Natural killer cell (primary cell): Measurements from ENCODE around the gene CERS4. TPM values are rescaled to one million over a fixed set of nuclear protein-coding genes. Genes with fewer than 3 reads are reported as not detected.
A peak's percentile ranks its signal among the peaks of the same experiment; 100 is the strongest.

Experiments
- ATAC-seq, 3 donors: fragments of 150-1000 bp in 2 of 3; fragments of 200-7000 bp in 1 of 3; cut with Tn5 transposase; 1 replicate in 1 of 3; 2 replicates in 2 of 3; pipeline ENCODE4 v1.10.0; 2021; ENCODE audit warnings: mild to moderate bottlenecking in 2 of 3, moderate library complexity in 2 of 3
- DNase-seq, 2 donors: peaks; one replicate each; pipeline versions ENCODE4 v3.0.0 to v3.0.0-alpha.2; 2013 to 2021; ENCODE audit warnings: mixed read lengths in 1 of 2
- H3K27ac ChIP-seq: one replicate; pipeline ENCODE4 v1.5.1; 2013; ENCODE audit warnings: mild to moderate bottlenecking, low read length
- H3K27me3 ChIP-seq: one replicate; pipeline ENCODE4 v1.6.1; 2013; ENCODE audit warnings: low read length; ENCODE audit not compliant: control insufficient read depth, insufficient read depth
- H3K36me3 ChIP-seq: one replicate; pipeline ENCODE4 v1.6.1; 2013; ENCODE audit warnings: low read length; ENCODE audit not compliant: control insufficient read depth, insufficient read depth
- H3K4me1 ChIP-seq: one replicate; pipeline ENCODE4 v1.6.1; 2013; ENCODE audit warnings: low read length; ENCODE audit not compliant: control insufficient read depth, insufficient read depth
- H3K4me3 ChIP-seq: one replicate; pipeline ENCODE4 v1.5.1; 2013; ENCODE audit warnings: low read length
- H3K9me3 ChIP-seq: one replicate; pipeline ENCODE4 v1.6.1; 2013; ENCODE audit warnings: low read length; ENCODE audit not compliant: control insufficient read depth, insufficient read depth
- H3K27ac Mint-ChIP-seq, 2 donors: one replicate each; pipeline ENCODE4 v1.8.0; 2022; ENCODE audit warnings: mild to moderate bottlenecking in 2 of 2, mixed read lengths in 2 of 2, moderate library complexity in 1 of 2
- H3K27me3 Mint-ChIP-seq, 2 donors: one replicate each; pipeline ENCODE4 v1.8.0; 2022; ENCODE audit warnings: low read depth in 2 of 2, mixed read lengths in 2 of 2
- H3K36me3 Mint-ChIP-seq: one replicate; pipeline ENCODE4 v1.8.0; 2022; ENCODE audit warnings: mixed read lengths
- H3K4me1 Mint-ChIP-seq, 2 donors: one replicate each; pipeline ENCODE4 v1.8.0; 2022; ENCODE audit warnings: mixed read lengths in 2 of 2
- H3K4me3 Mint-ChIP-seq: one replicate; pipeline ENCODE4 v1.8.0; 2022; ENCODE audit warnings: mild to moderate bottlenecking, moderate library complexity, mixed read lengths
- H3K9me3 Mint-ChIP-seq, 2 donors: one replicate each; pipeline ENCODE4 v1.8.0; 2022; ENCODE audit warnings: mixed read lengths in 2 of 2
- WGBS: methylation state at CpG from one replicate; pipeline ENCODE4 v1.1.7; 2013; ENCODE audit warnings: missing lambda C conversion rate; ENCODE audit not compliant: insufficient coverage; 5-methylcytosine and 5-hydroxymethylcytosine counted together
- intact Hi-C: fragments of 100-400 bp; cut with micrococcal nuclease; formaldehyde crosslinking; loops from one replicate; pipeline ENCODE4 v1.14.2; 2022
- total RNA-seq, 4 donors: library from RNA; stranded (reverse); fragments of 120-200 nt in 1 of 4; gene quantifications; one replicate each; pipeline versions ENCODE4 v1.2.3 to v1.2.4, GENCODE V29; 2013 to 2022
- TF ChIP-seq, protein P1 (sequence below): fragments of 200-600 bp; IDR thresholded peaks from one replicate; pipeline ENCODE4 v1.8.0; 2022; ENCODE audit warnings: antibody characterized with exemption

Gene CERS4
- total RNA-seq, 3 donors from 2014 or later (not counting 1 experiment from before 2014, with no cell fraction given) = 50.0 to 70.8 (median 69.8) TPM

DNA sequence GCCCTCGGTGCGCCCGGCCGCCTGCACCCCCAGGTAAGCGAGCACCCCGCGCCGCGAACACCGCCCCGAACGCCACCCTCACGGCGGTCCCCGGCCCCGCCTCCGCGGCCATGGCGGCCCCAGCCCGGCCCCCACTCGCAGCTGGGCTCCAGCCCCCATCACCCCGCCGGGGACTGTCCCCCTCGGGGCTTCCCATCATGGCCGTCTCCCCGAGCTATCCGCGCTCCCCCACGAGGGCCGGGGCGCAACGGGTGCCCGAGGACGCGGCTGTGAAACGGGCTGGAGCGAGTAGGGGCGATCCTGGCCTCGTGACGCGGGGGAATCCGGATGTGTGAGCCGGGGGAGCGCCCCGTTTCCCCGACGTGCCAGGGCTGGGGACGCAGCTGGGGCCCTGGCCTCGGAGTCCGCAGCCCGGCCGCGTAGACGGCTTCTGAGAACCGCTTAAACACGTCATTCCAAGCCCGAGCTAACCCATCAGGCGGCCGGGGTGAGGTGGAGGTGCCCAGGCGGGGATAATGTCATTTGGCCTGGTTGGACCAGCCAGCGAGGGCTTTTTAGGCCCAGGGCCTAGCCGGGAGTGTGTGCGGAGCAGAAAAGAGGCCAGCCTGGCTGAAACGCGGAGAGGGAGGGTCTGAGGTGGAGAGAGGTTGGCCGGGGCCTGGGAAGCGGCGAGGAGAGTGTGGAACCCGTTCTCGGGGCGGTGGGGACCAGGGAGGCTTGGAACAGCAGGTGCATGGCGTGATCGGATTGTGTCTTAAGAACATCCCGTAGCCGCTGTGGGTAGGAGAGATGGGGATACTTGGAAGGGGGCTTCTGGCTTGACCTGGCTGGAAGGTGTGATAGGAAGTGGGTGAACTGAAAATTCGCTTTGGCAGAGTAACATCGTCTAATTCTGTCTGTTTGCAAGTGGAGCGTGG, 550 bp downstream of the CERS4 start:
- Histone ChIP-seq H3K27me3 (no peaks in the 10 kb centered on the region), H3K27ac (peak overlapping the region; percentile 90), H3K36me3 (peaks cover 8% of the 10 kb centered on the region), H3K4me1 (peaks cover 37% of the 10 kb centered on the region), H3K4me3 (peak overlapping the region; percentile 63), H3K9me3 (no peaks in the 10 kb centered on the region)
- peak; percentile 79 to 89 (median 81) for ATAC-seq
- WGBS = 2% methylated on average over 78 of the region's 78 CpGs
- no peaks in the 10 kb centered on the region for H3K9me3 Mint-ChIP-seq
- DNase-seq = peak; percentile 88 to 90
- intact Hi-C loops = loop anchor here (1.0 to 5.0 kb wide), 3 partner anchors 16 to 52 kb away; no protein-coding TSS in a partner anchor
- TF ChIP-seq, protein P1, sequence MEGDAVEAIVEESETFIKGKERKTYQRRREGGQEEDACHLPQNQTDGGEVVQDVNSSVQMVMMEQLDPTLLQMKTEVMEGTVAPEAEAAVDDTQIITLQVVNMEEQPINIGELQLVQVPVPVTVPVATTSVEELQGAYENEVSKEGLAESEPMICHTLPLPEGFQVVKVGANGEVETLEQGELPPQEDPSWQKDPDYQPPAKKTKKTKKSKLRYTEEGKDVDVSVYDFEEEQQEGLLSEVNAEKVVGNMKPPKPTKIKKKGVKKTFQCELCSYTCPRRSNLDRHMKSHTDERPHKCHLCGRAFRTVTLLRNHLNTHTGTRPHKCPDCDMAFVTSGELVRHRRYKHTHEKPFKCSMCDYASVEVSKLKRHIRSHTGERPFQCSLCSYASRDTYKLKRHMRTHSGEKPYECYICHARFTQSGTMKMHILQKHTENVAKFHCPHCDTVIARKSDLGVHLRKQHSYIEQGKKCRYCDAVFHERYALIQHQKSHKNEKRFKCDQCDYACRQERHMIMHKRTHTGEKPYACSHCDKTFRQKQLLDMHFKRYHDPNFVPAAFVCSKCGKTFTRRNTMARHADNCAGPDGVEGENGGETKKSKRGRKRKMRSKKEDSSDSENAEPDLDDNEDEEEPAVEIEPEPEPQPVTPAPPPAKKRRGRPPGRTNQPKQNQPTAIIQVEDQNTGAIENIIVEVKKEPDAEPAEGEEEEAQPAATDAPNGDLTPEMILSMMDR = no peak
- peaks cover 30 to 50% of the 10 kb centered on the region in 2 donors for H3K4me1 Mint-ChIP-seq
- no peaks in the 10 kb centered on the region for H3K36me3 Mint-ChIP-seq
- no peaks in the 10 kb centered on the region for H3K27me3 Mint-ChIP-seq
- H3K4me3 Mint-ChIP-seq = peak overlapping the region; percentile 92
- H3K27ac Mint-ChIP-seq = peak overlapping the region; percentile 97 to 100

DNA sequence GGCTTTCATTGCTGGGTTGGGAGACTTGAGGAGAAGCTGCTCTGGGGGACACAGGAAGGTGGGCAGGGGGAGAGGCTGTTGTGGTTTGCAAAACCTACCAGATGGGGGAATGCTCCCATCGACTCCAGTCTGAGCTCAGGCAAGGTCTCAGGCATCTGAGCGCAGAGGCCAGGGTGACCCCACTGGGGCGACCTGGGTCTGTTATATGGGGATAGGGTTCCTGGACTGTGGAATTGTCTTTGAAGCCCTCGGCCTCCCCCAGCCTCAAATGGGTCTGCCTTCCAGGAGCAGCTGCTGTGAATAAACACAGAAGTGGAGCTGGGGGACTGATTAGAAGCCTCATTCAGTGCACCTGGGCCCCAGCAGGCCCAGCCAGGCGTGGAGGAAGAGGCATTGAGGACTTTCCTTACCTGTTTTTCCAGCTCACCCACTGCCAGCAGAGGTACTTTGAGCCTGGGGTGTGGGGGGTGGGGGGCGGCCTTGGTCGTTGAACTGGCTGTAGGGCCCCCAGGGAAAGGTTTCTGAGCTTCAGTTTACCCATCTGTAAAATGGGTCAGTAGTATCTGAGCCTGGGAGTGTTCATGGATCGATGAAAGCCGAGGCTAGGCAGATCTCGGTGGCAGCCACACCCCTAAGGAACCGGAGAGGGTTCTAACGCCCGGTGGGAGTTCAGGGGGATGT, 1.4 kb downstream of the CERS4 start:
- H3K4me1 Mint-ChIP-seq = peaks cover 30 to 54% of the 10 kb centered on the region in 2 donors
- H3K4me1 ChIP-seq = peaks cover 37% of the 10 kb centered on the region
- H3K36me3 ChIP-seq = peaks cover 8% of the 10 kb centered on the region
- no peak for DNase-seq
- H3K4me3 Mint-ChIP-seq = peak overlapping the region; percentile 92
- H3K27ac Mint-ChIP-seq = peak overlapping the region; percentile 97 to 100
- TF ChIP-seq, protein P1 = no peak
- no peaks in the 10 kb centered on the region for H3K27me3 Mint-ChIP-seq
- no peaks in the 10 kb centered on the region for H3K36me3 Mint-ChIP-seq
- peak overlapping the region; percentile 63 for H3K4me3 ChIP-seq
- intact Hi-C loops = no loop called here
- no peaks in the 10 kb centered on the region for H3K27me3 ChIP-seq
- H3K9me3 ChIP-seq = no peaks in the 10 kb centered on the region
- H3K9me3 Mint-ChIP-seq = no peaks in the 10 kb centered on the region
- WGBS = 79% methylated on average over 13 of the region's 13 CpGs
- no peak for ATAC-seq
- peak overlapping the region; percentile 90 for H3K27ac ChIP-seq

DNA sequence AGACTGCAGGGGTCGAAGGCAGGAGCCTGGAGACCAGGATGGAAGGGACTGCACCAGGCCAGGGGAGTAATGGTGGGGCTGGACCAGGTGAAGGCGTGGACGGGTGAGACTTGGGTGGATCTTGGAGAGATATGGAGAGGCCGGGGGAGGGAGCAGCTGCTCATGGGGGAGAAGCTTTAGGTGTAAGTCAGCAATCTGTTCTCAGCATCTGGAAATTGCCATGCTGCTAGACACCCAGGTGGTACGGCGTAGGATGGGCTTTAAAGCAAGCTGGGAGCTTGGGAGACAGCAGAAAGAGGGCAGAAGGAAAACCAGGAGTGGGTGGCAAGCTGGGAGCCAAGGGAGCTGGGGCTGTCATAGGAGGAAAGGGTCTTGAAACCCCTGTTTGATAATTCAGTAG, 3.0 kb downstream of the CERS4 start:
- Mint-ChIP-seq H3K27ac (peak overlapping the region; percentile 64 to 100), H3K27me3 (no peaks in the 10 kb centered on the region), H3K4me1 (peaks cover 37 to 62% of the 10 kb centered on the region in 2 donors), H3K4me3 (peak overlapping the region; percentile 37), H3K36me3 (no peaks in the 10 kb centered on the region), H3K9me3 (no peaks in the 10 kb centered on the region)
- Histone ChIP-seq H3K36me3 (peaks cover 11% of the 10 kb centered on the region), H3K27me3 (no peaks in the 10 kb centered on the region), H3K4me3 (no peak overlapping the region), H3K27ac (no peak overlapping the region), H3K4me1 (peaks cover 37% of the 10 kb centered on the region), H3K9me3 (no peaks in the 10 kb centered on the region)
- TF ChIP-seq, protein P1 = no peak
- 96% methylated on average over 6 of the region's 6 CpGs for WGBS
- intact Hi-C loops = no loop called here
- DNase-seq = no peak
- no peak for ATAC-seq
